Measurements from ENCODE around the gene MYRF.

MYRF gene

DNA sequence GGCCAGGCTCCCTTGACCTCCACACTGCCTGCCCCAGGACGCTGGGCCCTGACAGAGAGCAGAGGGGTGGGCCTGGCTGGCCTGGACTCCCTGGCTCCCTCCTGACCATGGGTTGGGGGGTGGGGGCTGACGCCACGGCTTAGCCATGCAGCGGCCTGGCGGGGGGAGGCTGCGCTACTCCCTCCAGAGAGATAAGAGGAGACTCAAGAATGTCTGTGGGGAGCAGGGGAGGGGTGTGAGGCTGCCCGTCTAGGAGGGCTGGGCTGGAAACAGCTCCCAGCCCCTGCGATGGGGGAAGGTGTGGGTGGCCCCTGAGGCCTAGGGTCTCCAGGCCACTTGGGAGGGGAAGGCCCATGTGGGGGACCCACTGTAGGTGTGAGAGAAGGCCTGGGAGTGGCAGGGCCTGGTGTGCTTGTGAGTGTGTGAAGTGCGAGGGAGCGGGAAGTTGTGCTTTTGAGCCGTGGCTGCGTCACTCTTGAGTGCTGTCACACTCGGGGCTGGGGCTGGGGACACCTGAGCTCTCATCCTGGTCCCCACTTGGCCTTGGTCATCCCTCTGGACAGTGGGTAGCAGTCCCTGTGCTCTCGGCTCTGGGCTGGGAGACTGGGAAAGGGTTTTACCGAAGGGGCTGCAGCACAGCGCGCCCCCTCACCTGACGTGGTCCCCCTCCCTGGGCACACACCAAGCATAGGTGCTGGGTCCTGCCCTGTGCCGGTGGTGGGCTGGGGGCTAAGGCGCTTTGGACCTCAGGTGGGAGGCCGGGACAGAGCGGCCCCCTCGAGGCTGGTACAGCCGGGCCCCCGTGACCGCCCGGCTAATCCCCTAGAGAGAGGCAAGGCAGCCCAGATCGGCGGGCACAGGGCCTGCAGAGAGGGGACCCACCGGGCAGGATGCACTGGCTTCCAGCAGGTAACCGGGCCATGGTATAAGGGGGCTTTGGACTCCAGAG, 2.4 kb downstream of the MYRF start:
- TF ChIP-seq, protein P1, sequence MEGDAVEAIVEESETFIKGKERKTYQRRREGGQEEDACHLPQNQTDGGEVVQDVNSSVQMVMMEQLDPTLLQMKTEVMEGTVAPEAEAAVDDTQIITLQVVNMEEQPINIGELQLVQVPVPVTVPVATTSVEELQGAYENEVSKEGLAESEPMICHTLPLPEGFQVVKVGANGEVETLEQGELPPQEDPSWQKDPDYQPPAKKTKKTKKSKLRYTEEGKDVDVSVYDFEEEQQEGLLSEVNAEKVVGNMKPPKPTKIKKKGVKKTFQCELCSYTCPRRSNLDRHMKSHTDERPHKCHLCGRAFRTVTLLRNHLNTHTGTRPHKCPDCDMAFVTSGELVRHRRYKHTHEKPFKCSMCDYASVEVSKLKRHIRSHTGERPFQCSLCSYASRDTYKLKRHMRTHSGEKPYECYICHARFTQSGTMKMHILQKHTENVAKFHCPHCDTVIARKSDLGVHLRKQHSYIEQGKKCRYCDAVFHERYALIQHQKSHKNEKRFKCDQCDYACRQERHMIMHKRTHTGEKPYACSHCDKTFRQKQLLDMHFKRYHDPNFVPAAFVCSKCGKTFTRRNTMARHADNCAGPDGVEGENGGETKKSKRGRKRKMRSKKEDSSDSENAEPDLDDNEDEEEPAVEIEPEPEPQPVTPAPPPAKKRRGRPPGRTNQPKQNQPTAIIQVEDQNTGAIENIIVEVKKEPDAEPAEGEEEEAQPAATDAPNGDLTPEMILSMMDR (conservative IDR thresholded peaks at IDR 0.05) = no peak
- no peak overlapping the region for H3K27ac ChIP-seq

DNA sequence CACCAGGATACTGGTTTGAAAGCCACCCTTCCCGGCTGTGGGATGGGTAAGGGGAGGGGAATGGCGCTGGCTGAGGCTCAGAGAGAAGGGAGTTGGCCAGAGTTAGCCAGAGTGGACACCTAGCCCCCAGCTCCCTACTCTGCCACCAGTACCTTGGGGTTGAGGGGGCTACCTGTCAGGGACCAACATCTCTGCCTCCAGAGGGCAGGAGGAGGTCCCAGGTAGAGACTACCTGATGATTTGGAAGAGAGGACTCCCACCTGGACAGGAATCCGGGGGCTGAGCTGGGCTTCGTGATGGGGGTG, 3.7 kb downstream of the MYRF start:
- H3K27ac ChIP-seq = no peak overlapping the region
- TF ChIP-seq, protein P1 (conservative IDR thresholded peaks at IDR 0.05) = no peak

DNA sequence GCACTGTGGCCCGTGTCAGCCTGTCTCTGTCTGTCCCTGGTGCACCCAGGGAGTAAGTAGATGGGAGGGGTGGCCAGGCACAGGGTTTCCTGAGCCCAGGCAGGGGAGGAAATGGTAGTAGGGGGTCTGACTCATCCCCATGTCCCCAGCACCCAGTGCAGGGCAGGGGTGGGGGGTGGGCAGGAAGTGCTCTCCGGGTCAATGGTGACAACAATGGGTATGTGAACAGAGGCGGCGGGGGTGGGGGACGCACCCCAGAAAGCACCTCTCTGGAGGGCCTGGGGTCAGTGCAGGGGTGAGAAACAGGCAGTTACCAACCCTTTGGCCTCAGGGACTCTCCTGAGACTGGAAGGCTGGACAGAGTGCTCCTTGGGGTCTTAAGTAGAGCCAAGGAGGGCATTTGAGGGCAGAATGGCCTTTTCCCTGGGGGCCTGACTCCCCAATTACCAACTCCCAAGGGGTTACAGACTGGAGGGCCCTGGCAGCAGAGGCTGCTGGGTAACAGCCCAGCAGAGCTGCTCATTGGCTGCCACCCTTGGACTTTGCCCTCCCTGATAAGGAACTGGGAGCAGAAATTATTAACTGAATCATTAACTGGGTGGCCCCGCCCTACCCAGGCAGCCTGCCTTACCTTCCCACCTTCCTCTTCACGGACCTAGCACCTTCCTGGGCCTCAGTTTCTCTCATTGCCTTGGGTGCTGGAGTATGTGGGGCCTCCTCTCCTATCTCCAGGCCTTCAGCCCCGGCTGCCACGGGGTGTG, 4.2 kb downstream of the MYRF start:
- TF ChIP-seq, protein P1 (conservative IDR thresholded peaks at IDR 0.05) = no peak

DNA sequence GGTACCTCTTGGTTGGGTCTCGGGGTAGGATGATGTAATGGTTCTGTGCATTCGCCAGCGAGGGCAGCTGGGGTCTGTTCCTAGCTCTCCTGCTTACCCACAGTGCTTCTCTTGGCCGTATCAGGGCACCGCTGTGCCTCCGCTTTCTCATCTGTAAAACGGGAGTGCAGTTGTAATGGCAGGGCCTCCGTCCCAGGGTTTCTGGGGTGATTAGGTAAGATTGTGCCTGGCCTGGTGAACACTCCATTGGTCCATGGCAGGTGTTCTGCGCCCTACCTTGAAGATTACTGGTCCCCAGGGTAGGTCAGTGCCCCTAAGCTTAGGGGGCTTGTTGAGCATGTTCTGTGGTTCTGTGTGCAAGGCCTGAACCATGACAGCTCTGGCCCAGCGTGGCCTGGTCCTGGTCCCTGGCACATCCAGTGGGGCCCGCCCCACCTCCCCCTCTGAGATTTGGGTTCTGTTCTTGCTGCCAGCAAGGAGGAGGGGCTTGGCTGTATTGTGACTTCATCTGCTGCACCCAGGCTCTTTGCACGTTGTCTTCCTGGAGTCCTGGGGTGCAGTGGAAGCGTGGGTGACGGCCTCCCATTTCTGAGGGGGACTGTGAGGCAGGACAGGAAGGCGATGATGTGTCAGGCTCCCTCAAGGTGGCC, 4.9 kb downstream of the MYRF start:
- no peak overlapping the region for H3K27ac ChIP-seq
- TF ChIP-seq, protein P1 (conservative IDR thresholded peaks at IDR 0.05) = no peak

More for the DNA sequence above, 4.2 kb downstream of the MYRF start:
- H3K27ac ChIP-seq = no peak overlapping the region

DNA sequence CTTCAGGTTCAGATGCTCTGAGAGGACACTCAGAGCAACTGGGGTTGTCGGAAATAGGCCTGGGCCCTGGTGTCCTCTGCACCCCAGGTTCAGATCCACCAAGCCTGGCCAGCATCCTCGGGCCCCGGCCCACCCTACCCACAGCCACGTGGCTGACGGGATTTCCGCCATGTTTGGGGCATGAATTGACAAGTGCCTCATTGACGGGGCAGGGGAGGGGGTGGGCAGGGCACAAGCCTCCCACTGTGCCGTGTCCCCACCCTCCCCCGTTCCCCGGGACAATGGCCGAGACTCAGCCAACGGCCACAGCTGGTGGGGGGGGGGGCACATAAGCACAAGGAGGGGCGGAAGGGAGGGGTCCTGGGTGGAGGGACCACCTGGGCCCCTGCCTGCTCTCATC, 8.5 kb downstream of the MYRF start:
- H3K27ac ChIP-seq = no peak overlapping the region
- TF ChIP-seq, protein P1 (conservative IDR thresholded peaks at IDR 0.05) = no peak

DNA sequence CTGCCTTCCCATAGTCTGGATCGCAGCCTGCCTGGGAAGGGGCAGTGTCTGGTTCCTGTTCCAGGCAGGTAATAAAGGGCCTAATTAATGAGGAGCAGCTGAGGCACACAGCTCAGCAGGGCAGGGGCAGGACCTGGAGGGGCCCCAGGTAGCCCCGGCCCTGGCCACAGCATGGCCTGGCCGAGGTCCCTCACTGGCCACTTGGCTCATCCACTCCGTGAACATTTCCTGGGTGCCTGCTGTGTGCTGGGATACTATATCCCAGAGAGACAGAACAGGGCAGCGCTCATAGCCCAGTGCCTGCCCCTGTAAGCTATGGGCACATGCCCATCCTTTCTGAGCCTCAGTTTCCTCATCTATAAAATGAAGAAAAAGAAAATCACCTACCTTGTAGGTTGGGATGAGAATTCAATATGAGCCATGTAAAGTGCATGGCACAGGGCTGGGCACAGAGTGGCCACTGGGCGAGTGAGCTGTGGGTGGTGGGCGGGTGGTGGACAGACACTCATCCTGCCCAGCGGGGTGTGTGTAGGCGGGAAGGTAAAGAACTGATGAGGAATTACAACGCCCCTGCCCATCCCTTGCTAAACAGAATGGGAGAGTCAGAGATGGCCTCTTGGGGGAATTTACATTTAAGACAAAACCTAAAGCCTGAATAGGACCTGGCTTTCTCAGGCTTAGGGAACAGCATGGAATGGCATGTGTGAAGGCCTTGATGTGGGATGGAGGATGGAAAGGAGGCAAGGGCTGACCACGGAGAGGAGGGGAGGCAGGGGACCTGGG, 9.2 kb downstream of the MYRF start:
- no peak overlapping the region for H3K27ac ChIP-seq
- TF ChIP-seq, protein P1 (conservative IDR thresholded peaks at IDR 0.05) = no peak

All from VCaP (cell line).